ENCODE measurements around the gene AGR3.

The AGR3 gene

DNA sequence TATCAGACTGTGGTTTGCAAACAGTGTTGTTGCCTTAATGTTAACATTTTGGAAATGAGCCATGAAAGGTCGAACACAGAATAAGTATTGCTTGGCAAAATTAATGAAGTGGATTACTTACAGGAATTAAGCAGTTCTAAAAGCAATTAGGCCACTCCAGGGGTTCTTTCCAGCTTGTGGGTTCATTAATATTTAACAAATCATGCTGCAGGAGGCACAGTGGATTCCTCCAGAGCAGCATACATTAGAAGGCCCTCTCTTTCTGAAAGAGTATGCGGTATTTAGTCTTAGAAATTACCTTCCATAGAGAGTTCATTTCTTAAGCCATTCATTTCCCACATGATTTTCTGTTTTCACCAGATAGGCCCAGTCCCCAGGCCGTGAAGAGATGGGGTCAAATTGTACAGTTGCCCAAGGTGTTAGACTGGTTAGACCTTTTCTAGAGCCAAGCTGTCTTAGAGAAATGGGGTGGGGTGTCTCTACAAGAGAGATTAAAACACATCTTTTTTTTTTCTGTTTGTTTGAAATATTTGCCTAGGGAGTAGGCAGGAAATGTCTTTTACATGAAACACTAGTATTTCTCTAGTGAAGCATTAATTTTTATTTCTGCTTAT, 40.0 kb upstream of the AGR3 start:
- Histone ChIP-seq H3K9me3 (ENCODE audit: control extremely low read depth in 1 of 5, control insufficient read depth in 4 of 5, insufficient read depth in 2 of 5, low read depth in 1 of 5, low read length in 4 of 5) (no peaks in the 10 kb centered on the region), H3K4me3 (ENCODE audit: control insufficient read depth in 1 of 7, extremely low read depth in 1 of 7, insufficient read depth in 4 of 7, low read depth in 2 of 7, low read length in 6 of 7) (no peak overlapping the region), H3K36me3 (ENCODE audit: control insufficient read depth in 4 of 4, insufficient read depth in 4 of 4, low read length in 3 of 4) (no peaks in the 10 kb centered on the region), H3K27ac (ENCODE audit: insufficient read depth in 1 of 2, low read depth in 1 of 2, low read length in 2 of 2, poor library complexity in 1 of 2, severe bottlenecking in 2 of 2) (no peak overlapping the region), H3K4me1 (ENCODE audit: control extremely low read depth in 1 of 4, control insufficient read depth in 4 of 4, insufficient read depth in 4 of 4, low read length in 3 of 4) (peaks cover 0 to 12% (median 8%) of the 10 kb centered on the region in 4 experiments), H3K27me3 (replicated peaks in 2 of 5; ENCODE audit: control insufficient read depth in 4 of 5, insufficient read depth in 5 of 5, low read length in 4 of 5) (peaks cover 0 to 2% (median 0%) of the 10 kb centered on the region in 5 experiments)
- no peak for DNase-seq
- ChIA-PET CTCF (interaction anchor here (0.9 to 2.6 kb wide), 4 partner anchors 8 to 724 kb away, joined by 3 to 21 read pairs (median 4); no protein-coding TSS in a partner anchor), POLR2A (no interaction called here)
- WGBS (ENCODE audit: insufficient coverage) = 100% methylated on average over 3 of the region's 3 CpGs

DNA sequence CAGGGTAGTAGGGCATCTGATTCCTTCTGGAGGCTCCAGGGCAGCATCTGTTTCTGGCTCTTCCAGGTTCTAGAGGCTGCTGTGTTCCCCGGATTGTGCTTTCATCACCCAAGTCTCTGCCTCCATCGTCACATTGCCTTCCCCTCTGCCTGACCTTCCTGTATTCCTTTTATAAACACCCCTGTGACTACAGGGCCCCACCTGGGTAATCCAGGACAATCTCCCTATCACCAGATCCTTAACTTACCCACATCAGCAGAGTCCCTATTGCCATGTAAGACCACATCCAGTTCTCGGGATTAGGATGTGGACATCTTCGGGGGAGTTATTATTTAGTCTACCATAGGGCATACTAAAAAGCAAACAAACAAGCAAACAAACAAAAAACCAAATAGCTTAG, 39.4 kb upstream of the AGR3 start:
- Histone ChIP-seq H3K36me3 (ENCODE audit: control insufficient read depth in 4 of 4, insufficient read depth in 4 of 4, low read length in 3 of 4) (no peaks in the 10 kb centered on the region), H3K27me3 (replicated peaks in 2 of 5; ENCODE audit: control insufficient read depth in 4 of 5, insufficient read depth in 5 of 5, low read length in 4 of 5) (no peaks in the 10 kb centered on the region), H3K9me3 (ENCODE audit: control extremely low read depth in 1 of 5, control insufficient read depth in 4 of 5, insufficient read depth in 2 of 5, low read depth in 1 of 5, low read length in 4 of 5) (no peaks in the 10 kb centered on the region), H3K27ac (ENCODE audit: insufficient read depth in 1 of 2, low read depth in 1 of 2, low read length in 2 of 2, poor library complexity in 1 of 2, severe bottlenecking in 2 of 2) (no peak overlapping the region), H3K4me1 (ENCODE audit: control extremely low read depth in 1 of 4, control insufficient read depth in 4 of 4, insufficient read depth in 4 of 4, low read length in 3 of 4) (peaks cover 0 to 7% (median 6%) of the 10 kb centered on the region in 4 experiments), H3K4me3 (ENCODE audit: control insufficient read depth in 1 of 7, extremely low read depth in 1 of 7, insufficient read depth in 4 of 7, low read depth in 2 of 7, low read length in 6 of 7) (no peak overlapping the region)
- DNase-seq = no peak
- ChIA-PET POLR2A (no interaction called here), CTCF (interaction anchor here (0.9 to 2.6 kb wide), 12 partner anchors 9 to 725 kb away, joined by 3 to 21 read pairs (median 5); no protein-coding TSS in a partner anchor)
- 100% methylated on average over 3 of the region's 4 CpGs for WGBS (ENCODE audit: insufficient coverage)

DNA sequence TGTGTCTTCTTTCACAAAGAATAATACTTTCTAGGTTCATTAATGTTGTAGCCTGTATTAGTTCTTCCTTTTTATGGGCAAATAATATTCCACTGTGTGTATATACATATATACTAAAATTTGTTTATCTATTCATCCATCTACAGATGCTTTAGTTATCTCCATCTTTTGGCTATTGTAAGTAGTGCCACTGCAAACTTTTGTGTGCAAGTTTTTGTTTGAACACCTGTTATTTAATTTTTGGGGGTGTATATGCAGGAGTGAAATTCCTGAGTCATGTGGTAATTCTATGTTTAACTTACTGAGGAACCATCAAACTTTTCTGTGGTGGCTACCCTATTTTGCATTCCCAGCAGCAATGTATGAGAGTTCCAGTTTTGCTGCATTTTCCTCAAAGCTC, 37.7 kb upstream of the AGR3 start:
- Histone ChIP-seq H3K4me3 (ENCODE audit: control insufficient read depth in 1 of 7, extremely low read depth in 1 of 7, insufficient read depth in 4 of 7, low read depth in 2 of 7, low read length in 6 of 7) (no peak overlapping the region), H3K27ac (ENCODE audit: insufficient read depth in 1 of 2, low read depth in 1 of 2, low read length in 2 of 2, poor library complexity in 1 of 2, severe bottlenecking in 2 of 2) (no peak overlapping the region), H3K27me3 (replicated peaks in 2 of 5; ENCODE audit: control insufficient read depth in 4 of 5, insufficient read depth in 5 of 5, low read length in 4 of 5) (no peaks in the 10 kb centered on the region), H3K9me3 (ENCODE audit: control extremely low read depth in 1 of 5, control insufficient read depth in 4 of 5, insufficient read depth in 2 of 5, low read depth in 1 of 5, low read length in 4 of 5) (no peaks in the 10 kb centered on the region), H3K36me3 (ENCODE audit: control insufficient read depth in 4 of 4, insufficient read depth in 4 of 4, low read length in 3 of 4) (no peaks in the 10 kb centered on the region), H3K4me1 (ENCODE audit: control extremely low read depth in 1 of 4, control insufficient read depth in 4 of 4, insufficient read depth in 4 of 4, low read length in 3 of 4) (peaks cover 0 to 3% (median 1%) of the 10 kb centered on the region in 4 experiments)
- no peak for DNase-seq
- ChIA-PET CTCF (interaction anchor here (1.2 to 2.6 kb wide), 8 partner anchors 11 to 226 kb away, joined by 4 to 21 read pairs (median 6); no protein-coding TSS in a partner anchor), POLR2A (no interaction called here)

DNA sequence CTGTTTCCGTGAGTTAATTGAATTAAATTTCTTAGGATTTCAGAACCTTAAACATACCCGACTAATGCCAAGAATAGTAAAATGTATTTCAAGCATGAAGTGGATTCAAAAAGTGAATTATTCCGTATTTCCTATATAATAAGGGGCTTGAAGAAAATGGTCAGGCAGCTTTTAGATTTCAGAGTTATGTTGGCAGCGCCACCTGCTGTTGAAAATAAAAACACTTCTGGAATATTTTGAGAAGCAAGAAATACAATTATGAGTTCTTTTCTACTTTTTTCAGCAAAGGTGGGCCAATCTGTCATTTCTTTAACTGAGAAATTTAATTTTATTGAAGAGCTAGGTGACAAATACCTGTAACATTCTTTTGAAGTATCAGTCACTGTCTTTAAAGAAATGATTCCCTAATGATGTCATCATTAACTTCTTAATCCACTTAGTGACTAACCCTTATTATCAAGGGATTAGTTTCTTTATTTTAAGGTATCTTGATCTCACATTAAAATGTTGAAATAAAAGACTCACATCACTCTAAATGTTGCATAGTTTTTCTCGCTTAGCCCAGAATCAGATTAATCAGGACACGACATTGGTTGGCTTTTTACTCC, 36.6 kb upstream of the AGR3 start:
- no CpG with 5 or more reads among the region's 6 CpGs for WGBS (ENCODE audit: insufficient coverage)
- ChIA-PET POLR2A (no interaction called here), CTCF (interaction anchor here (0.7 to 3.7 kb wide), 14 partner anchors 8 to 380 kb away, joined by 3 to 41 read pairs (median 4); partner anchors contain the start of gene AHR)
- peaks cover 0 to 3% (median 1%) of the 10 kb centered on the region in 4 experiments for H3K4me1 ChIP-seq (ENCODE audit: control extremely low read depth in 1 of 4, control insufficient read depth in 4 of 4, insufficient read depth in 4 of 4, low read length in 3 of 4)
- H3K27ac ChIP-seq (ENCODE audit: insufficient read depth in 1 of 2, low read depth in 1 of 2, low read length in 2 of 2, poor library complexity in 1 of 2, severe bottlenecking in 2 of 2) = no peak overlapping the region
- no peaks in the 10 kb centered on the region for H3K9me3 ChIP-seq (ENCODE audit: control extremely low read depth in 1 of 5, control insufficient read depth in 4 of 5, insufficient read depth in 2 of 5, low read depth in 1 of 5, low read length in 4 of 5)
- H3K36me3 ChIP-seq (ENCODE audit: control insufficient read depth in 4 of 4, insufficient read depth in 4 of 4, low read length in 3 of 4) = no peaks in the 10 kb centered on the region
- no peaks in the 10 kb centered on the region for H3K27me3 ChIP-seq (replicated peaks in 2 of 5; ENCODE audit: control insufficient read depth in 4 of 5, insufficient read depth in 5 of 5, low read length in 4 of 5)
- H3K4me3 ChIP-seq (ENCODE audit: control insufficient read depth in 1 of 7, extremely low read depth in 1 of 7, insufficient read depth in 4 of 7, low read depth in 2 of 7, low read length in 6 of 7) = no peak overlapping the region
- peak; percentile 42 to 75 (median 65) for DNase-seq

DNA sequence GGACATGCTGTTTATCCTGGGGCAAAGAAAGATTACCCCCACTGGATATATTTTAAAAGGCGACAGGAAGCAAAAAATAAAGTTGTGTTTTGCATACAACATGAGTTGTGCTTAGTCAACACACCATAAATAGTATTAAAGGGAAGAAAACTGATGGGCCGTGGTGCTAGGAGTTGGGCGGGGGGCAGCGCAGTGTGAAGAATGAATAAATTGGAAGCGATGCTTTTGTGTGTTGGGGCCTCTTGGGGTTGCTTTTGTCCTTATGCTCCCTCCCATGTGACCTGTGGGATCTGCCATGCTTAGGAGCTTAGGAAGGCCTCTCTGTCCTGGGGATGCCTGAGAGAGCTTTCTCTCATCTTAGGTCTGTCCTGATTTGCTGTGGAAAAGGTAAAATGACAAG, 35.0 kb upstream of the AGR3 start:
- ChIA-PET POLR2A (no interaction called here), CTCF (interaction anchor here (1.0 to 3.7 kb wide), 7 partner anchors 19 to 226 kb away, joined by 3 to 41 read pairs (median 4); no protein-coding TSS in a partner anchor)
- Histone ChIP-seq H3K9me3 (ENCODE audit: control extremely low read depth in 1 of 5, control insufficient read depth in 4 of 5, insufficient read depth in 2 of 5, low read depth in 1 of 5, low read length in 4 of 5) (peaks cover 0 to 3% (median 0%) of the 10 kb centered on the region in 5 experiments), H3K36me3 (ENCODE audit: control insufficient read depth in 4 of 4, insufficient read depth in 4 of 4, low read length in 3 of 4) (no peaks in the 10 kb centered on the region), H3K27me3 (replicated peaks in 2 of 5; ENCODE audit: control insufficient read depth in 4 of 5, insufficient read depth in 5 of 5, low read length in 4 of 5) (no peaks in the 10 kb centered on the region), H3K4me3 (ENCODE audit: control insufficient read depth in 1 of 7, extremely low read depth in 1 of 7, insufficient read depth in 4 of 7, low read depth in 2 of 7, low read length in 6 of 7) (no peak overlapping the region), H3K4me1 (ENCODE audit: control extremely low read depth in 1 of 4, control insufficient read depth in 4 of 4, insufficient read depth in 4 of 4, low read length in 3 of 4) (peaks cover 0 to 3% (median 0%) of the 10 kb centered on the region in 4 experiments), H3K27ac (ENCODE audit: insufficient read depth in 1 of 2, low read depth in 1 of 2, low read length in 2 of 2, poor library complexity in 1 of 2, severe bottlenecking in 2 of 2) (no peak overlapping the region)
- DNase-seq = no peak
- WGBS (ENCODE audit: insufficient coverage) = no CpG with 5 or more reads among the region's 5 CpGs

DNA sequence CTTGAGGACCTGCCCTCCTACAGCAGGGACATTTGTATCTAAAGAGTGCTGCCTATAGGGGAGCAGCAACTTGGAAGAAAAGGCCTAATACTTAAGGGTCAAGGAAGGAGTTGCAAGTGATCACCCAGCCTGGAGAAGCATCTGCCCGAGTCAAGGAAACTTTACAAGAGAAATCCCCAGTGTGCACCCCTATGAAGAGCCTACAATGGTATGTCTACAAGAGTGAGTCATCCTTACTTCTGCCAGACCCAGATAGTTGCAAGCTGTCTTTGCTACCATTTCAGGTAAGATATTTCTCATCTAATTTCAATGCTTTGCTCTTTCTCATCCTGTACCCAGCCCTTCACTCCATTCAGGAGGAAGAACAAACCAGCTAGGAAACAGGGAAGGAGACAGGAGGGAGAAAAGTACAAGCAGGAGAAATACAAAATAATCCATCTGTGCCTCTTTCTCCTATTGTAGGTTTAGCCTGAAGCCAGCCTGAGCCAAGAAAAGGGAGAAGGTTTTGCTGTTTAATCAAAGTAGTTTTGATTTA, 34.4 kb upstream of the AGR3 start:
- 100% methylated on average over 1 of the region's 1 CpG for WGBS (ENCODE audit: insufficient coverage)
- POLR2A ChIA-PET = no interaction called here
- peaks cover 0 to 5% (median 0%) of the 10 kb centered on the region in 5 experiments for H3K9me3 ChIP-seq (ENCODE audit: control extremely low read depth in 1 of 5, control insufficient read depth in 4 of 5, insufficient read depth in 2 of 5, low read depth in 1 of 5, low read length in 4 of 5)
- H3K36me3 ChIP-seq (ENCODE audit: control insufficient read depth in 4 of 4, insufficient read depth in 4 of 4, low read length in 3 of 4) = no peaks in the 10 kb centered on the region
- CTCF ChIA-PET = interaction anchor here (1.2 to 3.7 kb wide), 6 partner anchors 18 to 225 kb away, joined by 3 to 41 read pairs (median 10); no protein-coding TSS in a partner anchor
- no peak overlapping the region for H3K4me3 ChIP-seq (ENCODE audit: control insufficient read depth in 1 of 7, extremely low read depth in 1 of 7, insufficient read depth in 4 of 7, low read depth in 2 of 7, low read length in 6 of 7)
- peak in 1 of 3 donors; percentile 36 for DNase-seq
- H3K4me1 ChIP-seq (ENCODE audit: control extremely low read depth in 1 of 4, control insufficient read depth in 4 of 4, insufficient read depth in 4 of 4, low read length in 3 of 4) = peaks cover 0 to 3% (median 0%) of the 10 kb centered on the region in 4 experiments
- H3K27me3 ChIP-seq (replicated peaks in 2 of 5; ENCODE audit: control insufficient read depth in 4 of 5, insufficient read depth in 5 of 5, low read length in 4 of 5) = no peaks in the 10 kb centered on the region
- H3K27ac ChIP-seq (ENCODE audit: insufficient read depth in 1 of 2, low read depth in 1 of 2, low read length in 2 of 2, poor library complexity in 1 of 2, severe bottlenecking in 2 of 2) = no peak overlapping the region

DNA sequence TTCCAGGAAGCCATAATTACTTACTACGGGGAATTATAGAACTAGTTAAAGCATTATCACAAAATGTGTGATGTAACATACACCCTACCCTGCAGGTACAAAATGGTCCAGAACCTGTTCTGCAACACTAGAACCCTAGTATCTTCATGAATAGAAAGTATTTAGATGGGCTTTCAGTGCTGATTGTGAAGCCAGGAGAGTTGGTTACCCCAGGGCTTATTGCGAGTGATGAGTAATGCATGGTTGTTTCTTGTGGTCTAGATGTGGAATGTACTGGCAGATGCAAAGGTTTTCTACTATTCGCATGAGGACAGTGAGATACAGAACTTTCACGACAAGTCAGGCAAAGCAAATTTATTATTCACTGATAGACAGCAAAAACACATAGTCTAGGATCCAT, 33.6 kb upstream of the AGR3 start:
- WGBS (ENCODE audit: insufficient coverage) = 100% methylated on average over 1 of the region's 4 CpGs
- no peak for DNase-seq
- POLR2A ChIA-PET = no interaction called here
- H3K4me1 ChIP-seq (ENCODE audit: control extremely low read depth in 1 of 4, control insufficient read depth in 4 of 4, insufficient read depth in 4 of 4, low read length in 3 of 4) = peaks cover 0 to 3% (median 0%) of the 10 kb centered on the region in 4 experiments
- H3K27me3 ChIP-seq (replicated peaks in 2 of 5; ENCODE audit: control insufficient read depth in 4 of 5, insufficient read depth in 5 of 5, low read length in 4 of 5) = no peaks in the 10 kb centered on the region
- CTCF ChIA-PET = interaction anchor here (1.4 to 3.7 kb wide), 3 partner anchors 17 to 26 kb away, joined by 3 to 34 read pairs (median 4); no protein-coding TSS in a partner anchor
- H3K4me3 ChIP-seq (ENCODE audit: control insufficient read depth in 1 of 7, extremely low read depth in 1 of 7, insufficient read depth in 4 of 7, low read depth in 2 of 7, low read length in 6 of 7) = no peak overlapping the region
- peaks cover 0 to 11% (median 0%) of the 10 kb centered on the region in 5 experiments for H3K9me3 ChIP-seq (ENCODE audit: control extremely low read depth in 1 of 5, control insufficient read depth in 4 of 5, insufficient read depth in 2 of 5, low read depth in 1 of 5, low read length in 4 of 5)
- H3K27ac ChIP-seq (ENCODE audit: insufficient read depth in 1 of 2, low read depth in 1 of 2, low read length in 2 of 2, poor library complexity in 1 of 2, severe bottlenecking in 2 of 2) = no peak overlapping the region
- no peaks in the 10 kb centered on the region for H3K36me3 ChIP-seq (ENCODE audit: control insufficient read depth in 4 of 4, insufficient read depth in 4 of 4, low read length in 3 of 4)
